IMR-90 (cell line): ENCODE results near the gene BST1. TPM values are rescaled to one million over a fixed set of nuclear protein-coding genes. Genes with fewer than 3 reads are reported as not detected.

Source experiments
- ATAC-seq: fragments of 200-7000 bp; cut with Tn5 transposase; 2 replicates; pipeline ENCODE4 v1.9.1; 2020; ENCODE audit warnings: low read depth, mild to moderate bottlenecking, moderate library complexity
- BruUV-seq: library from RNA; stranded (reverse); fragments of 400-500 nt; replicated peaks from 2 replicates; lab custom pipeline; 2021; lab: Mats Ljungman, UMichigan
- CTCF ChIA-PET: fragments of 300-600 bp; formaldehyde crosslinking; extraction: SDS; loops from one replicate; lab custom pipeline; 2021; ENCODE audit warnings: antibody characterized with exemption; lab: Yijun Ruan, JAX
- POLR2A ChIA-PET: fragments of 300-600 bp; sonication (Branson Sonifier 250); formaldehyde crosslinking; loops from one replicate; lab custom pipeline; 2022; ENCODE audit warnings: antibody characterized with exemption; ENCODE audit not compliant: unreplicated experiment; lab: Charles Lee
- DNase-seq: peaks from one replicate; pipeline ENCODE4 v3.0.0; 2013
- H2AFZ ChIP-seq: replicated peaks from 2 replicates; pipeline ENCODE3; 2013; ENCODE audit warnings: low read length, mild to moderate bottlenecking; ENCODE audit not compliant: poor library complexity
- H2AK5ac ChIP-seq: 2 replicates; pipeline ENCODE4 v1.6.1; 2013; ENCODE audit warnings: low read depth, low read length, inconsistent platforms
- H2AK9ac ChIP-seq: replicated peaks from 2 replicates; pipeline ENCODE3; 2013; ENCODE audit warnings: mild to moderate bottlenecking, low read depth, low read length, moderate library complexity; ENCODE audit not compliant: poor library complexity
- H2BK120ac ChIP-seq: 2 replicates; pipeline ENCODE4 v1.6.1; 2013; ENCODE audit warnings: low read depth, low read length, inconsistent platforms
- H2BK15ac ChIP-seq: 3 replicates; pipeline ENCODE4 v1.6.1; 2013; ENCODE audit warnings: low read depth, low read length, inconsistent platforms
- H2BK20ac ChIP-seq: 2 replicates; pipeline ENCODE4 v1.6.1; 2013; ENCODE audit warnings: low read depth, mild to moderate bottlenecking, inconsistent platforms, low read length, moderate library complexity
- H2BK5ac ChIP-seq: 2 replicates; pipeline ENCODE4 v1.6.1; 2013; ENCODE audit warnings: mild to moderate bottlenecking, low read depth, low read length, inconsistent platforms; ENCODE audit not compliant: poor library complexity, severe bottlenecking
- H3K14ac ChIP-seq: replicated peaks from 2 replicates; pipeline ENCODE4 v1.6.1; 2013; ENCODE audit warnings: low read depth, low read length, inconsistent platforms
- H3K18ac ChIP-seq: 2 replicates; pipeline ENCODE4 v1.6.1; 2013; ENCODE audit warnings: low read depth, low read length, control low read depth
- H3K23ac ChIP-seq: 2 replicates; pipeline ENCODE4 v1.6.1; 2013; ENCODE audit warnings: low read depth, low read length, inconsistent platforms
- H3K27ac ChIP-seq: 2 replicates; pipeline ENCODE4 v1.5.1; 2013; ENCODE audit warnings: mild to moderate bottlenecking, control low read depth, low read length; ENCODE audit not compliant: insufficient read depth
- H3K27me3 ChIP-seq: 2 replicates; pipeline ENCODE4 v1.6.1; 2013; ENCODE audit warnings: low read length; ENCODE audit not compliant: control insufficient read depth, insufficient read depth
- H3K36me3 ChIP-seq: 2 replicates; pipeline ENCODE4 v1.6.1; 2013; ENCODE audit warnings: low read length, mixed read lengths; ENCODE audit not compliant: control insufficient read depth, insufficient read depth
- H3K4ac ChIP-seq: 2 replicates; pipeline ENCODE4 v1.6.1; 2013; ENCODE audit warnings: low read depth, low read length, inconsistent platforms
- H3K4me1 ChIP-seq: 2 replicates; pipeline ENCODE4 v1.6.1; 2013; ENCODE audit warnings: low read length, mixed read lengths; ENCODE audit not compliant: control insufficient read depth, insufficient read depth
- H3K4me2 ChIP-seq: 2 replicates; pipeline ENCODE4 v1.6.1; 2013; ENCODE audit warnings: low read depth, mild to moderate bottlenecking, control low read depth, low read length, moderate library complexity
- H3K4me3 ChIP-seq: 2 replicates; pipeline ENCODE4 v1.5.1; 2013; ENCODE audit warnings: low read depth, mild to moderate bottlenecking, control low read depth, low read length, moderate library complexity; ENCODE audit not compliant: insufficient read depth
- H3K56ac ChIP-seq: 2 replicates; pipeline ENCODE4 v1.6.1; 2013; ENCODE audit warnings: low read length, inconsistent platforms; ENCODE audit not compliant: insufficient read depth; ENCODE audit errors: extremely low read depth
- H3K79me1 ChIP-seq, 2 experiments: 2 replicates each; pipeline ENCODE4 v1.6.1; 2013; ENCODE audit warnings: low read length in 2 of 2, inconsistent platforms in 1 of 2, low read depth in 1 of 2
- H3K9ac ChIP-seq: 2 replicates; pipeline ENCODE4 v1.6.1; 2013; ENCODE audit warnings: low read depth, low read length, control low read depth
- H3K9me1 ChIP-seq: 2 replicates; pipeline ENCODE4 v1.6.1; 2013; ENCODE audit warnings: low read length, inconsistent platforms; ENCODE audit not compliant: insufficient read depth
- H3K9me3 ChIP-seq: 2 replicates; pipeline ENCODE4 v1.6.1; 2013; ENCODE audit warnings: low read length; ENCODE audit not compliant: control insufficient read depth, insufficient read depth
- H4K20me1 ChIP-seq: 2 replicates; pipeline ENCODE4 v1.6.1; 2013; ENCODE audit warnings: low read length, inconsistent platforms; ENCODE audit not compliant: insufficient read depth
- H4K5ac ChIP-seq: 2 replicates; pipeline ENCODE4 v1.6.1; 2013; ENCODE audit warnings: mild to moderate bottlenecking, low read depth, low read length, control low read depth
- H4K8ac ChIP-seq, 2 experiments: 2 replicates each; pipeline ENCODE4 v1.6.1; 2013; ENCODE audit warnings: low read depth in 2 of 2, low read length in 2 of 2, control low read depth in 1 of 2, inconsistent platforms in 1 of 2
- H4K91ac ChIP-seq: 2 replicates; pipeline ENCODE4 v1.6.1; 2013; ENCODE audit warnings: low read depth, low read length, inconsistent platforms; ENCODE audit not compliant: insufficient read depth
- BHLHE40 ChIP-seq: fragments of 150-350 bp; IDR thresholded peaks from 2 replicates; pipeline ENCODE4 v1.6.1; 2016; ENCODE audit warnings: mild to moderate bottlenecking, low read depth, low read length
- CEBPB ChIP-seq: IDR thresholded peaks from 2 replicates; pipeline ENCODE4 v1.6.1; 2012; ENCODE audit warnings: low read depth, low read length, improper control_type of control experiment
- CHD1 ChIP-seq: IDR thresholded peaks from 2 replicates; pipeline ENCODE4 v1.6.1; 2012; ENCODE audit warnings: low read depth, low read length, improper control_type of control experiment
- CTCF ChIP-seq: conservative IDR thresholded peaks from 2 replicates; pipeline ENCODE4 v1.5.1; 2012; ENCODE audit warnings: mild to moderate bottlenecking, low read depth, low read length, improper control_type of control experiment
- ELK1 ChIP-seq: fragments of 150-350 bp; IDR thresholded peaks from 2 replicates; pipeline ENCODE4 v1.6.1; 2016; ENCODE audit warnings: low read depth, mild to moderate bottlenecking, low read length, moderate library complexity, borderline replicate concordance
- FOS ChIP-seq: fragments of 150-350 bp; IDR thresholded peaks from 2 replicates; pipeline ENCODE4 v1.6.1; 2016; ENCODE audit warnings: low read depth, low read length
- MAFK ChIP-seq: IDR thresholded peaks from 2 replicates; pipeline ENCODE4 v1.6.1; 2012; ENCODE audit warnings: low read depth, low read length, improper control_type of control experiment
- MAZ ChIP-seq: IDR thresholded peaks from 2 replicates; pipeline ENCODE4 v1.6.1; 2012; ENCODE audit warnings: low read depth, mild to moderate bottlenecking, low read length, improper control_type of control experiment, moderate library complexity, borderline replicate concordance
- POLR2A ChIP-seq: IDR thresholded peaks from 2 replicates; pipeline ENCODE4 v1.6.1; 2012; ENCODE audit warnings: mild to moderate bottlenecking, low read depth, low read length
- RAD21 ChIP-seq: IDR thresholded peaks from 2 replicates; pipeline ENCODE4 v1.6.1; 2012; ENCODE audit warnings: low read length, improper control_type of control experiment
- RCOR1 ChIP-seq: IDR thresholded peaks from 2 replicates; pipeline ENCODE4 v1.6.1; 2012; ENCODE audit warnings: mild to moderate bottlenecking, low read length, improper control_type of control experiment; ENCODE audit not compliant: insufficient replicate concordance
- RFX5 ChIP-seq: IDR thresholded peaks from 2 replicates; pipeline ENCODE4 v1.8.0; 2012; ENCODE audit warnings: low read depth, mild to moderate bottlenecking, low read length, moderate library complexity
- USF2 ChIP-seq: fragments of 150-350 bp; IDR thresholded peaks from 2 replicates; pipeline ENCODE4 v1.6.1; 2017; ENCODE audit warnings: mild to moderate bottlenecking, antibody characterized with exemption, low read length, low read depth
- WGBS, 2 experiments: methylation state at CpG; one replicate each; pipeline versions ENCODE4 v1.1.5 to v1.1.7; 2013; ENCODE audit warnings: missing lambda C conversion rate in 2 of 2; ENCODE audit not compliant: insufficient read length in 1 of 2; ENCODE audit errors: extremely low coverage in 2 of 2; 5-methylcytosine and 5-hydroxymethylcytosine counted together
- dilution Hi-C: fragments of 300-500 bp; cut with HindIII; formaldehyde crosslinking; loops from one replicate; pipeline ENCODE4 v1.14.3; 2018; ENCODE audit warnings: low sequenced_read_pairs; ENCODE audit not compliant: unreplicated experiment
- in situ Hi-C: fragments of 300-500 bp; cut with MboI; formaldehyde crosslinking; loops from 3 replicates; pipeline ENCODE4 v1.14.3; 2019; ENCODE audit warnings: low sequenced_read_pairs, inconsistent platforms, mixed read lengths
- intact Hi-C: fragments of 100-400 bp; cut with micrococcal nuclease; formaldehyde crosslinking; loops from 2 replicates; pipeline ENCODE4 v1.10.0; 2022
- polyA plus RNA-seq, 3 experiments: library from polyadenylated mRNA; depleted of rRNA; stranded (reverse); fragments of >200 nt; gene quantifications; 2 replicates each; pipeline ENCODE4 v1.2.3, GENCODE V29; 2012; ENCODE audit warnings: low replicate concordance in 1 of 3
- total RNA-seq: library from RNA; depleted of rRNA; stranded (reverse); fragments of >200 nt; gene quantifications from 2 replicates; pipeline ENCODE4 v1.2.3, GENCODE V29; 2012

Gene BST1
- total and polyA plus RNA-seq, 2 of the 4 experiments (the other 2 are of a cell fraction), result 6.6 to 11.1 TPM

GRCh38 chr4:15674046-15674445, 28.8 kb upstream of the BST1 start:
- WGBS, 2 experiments, result no CpG with 5 or more reads among the region's 2 CpGs
- no peak overlapping the region for H3K4me2 ChIP-seq
- no peaks in the 10 kb centered on the region for H3K27me3 ChIP-seq
- no peak overlapping the region for H2AK5ac ChIP-seq
- H2BK20ac ChIP-seq, result no peak overlapping the region
- no peak overlapping the region for H3K23ac ChIP-seq
- dilution Hi-C loops (no loop called here), in situ Hi-C loops (no loop called here), intact Hi-C loops (no loop called here)
- H3K4me3 ChIP-seq, result no peak overlapping the region
- no peak overlapping the region for H3K4ac ChIP-seq
- DNase-seq (no peak), ATAC-seq (no peak)
- H2BK120ac ChIP-seq, result no peak overlapping the region
- H4K20me1 ChIP-seq, result no peaks in the 10 kb centered on the region
- peaks cover 7% of the 10 kb centered on the region for H3K9me1 ChIP-seq
- peaks cover 6% of the 10 kb centered on the region for H3K4me1 ChIP-seq
- H2BK5ac ChIP-seq, result no peak overlapping the region
- TF ChIP-seq CTCF (no peak), ELK1 (no peak), FOS (no peak), USF2 (no peak), MAFK (no peak), CHD1 (no peak), MAZ (no peak), CEBPB (no peak), RCOR1 (no peak), RAD21 (no peak), RFX5 (no peak), BHLHE40 (no peak), POLR2A (no peak)
- peaks cover 10 to 33% of the 10 kb centered on the region in 2 experiments for H3K79me1 ChIP-seq
- H2BK15ac ChIP-seq, result no peak overlapping the region
- no peak overlapping the region for H4K8ac ChIP-seq
- H3K9me3 ChIP-seq, result no peaks in the 10 kb centered on the region
- no TSS peak for BruUV-seq
- no peak overlapping the region for H2AFZ ChIP-seq
- H3K18ac ChIP-seq, result no peak overlapping the region
- no peak overlapping the region for H3K56ac ChIP-seq
- 0 out of 2 replicates have a peak, but pooled peaks cover 2% of the 10 kb centered on the region for H3K36me3 ChIP-seq
- ChIA-PET CTCF (no interaction called here), POLR2A (no interaction called here)
- no peak overlapping the region for H2AK9ac ChIP-seq
- H4K5ac ChIP-seq, result no peak overlapping the region
- H3K14ac ChIP-seq, result no peak overlapping the region
- no peak overlapping the region for H3K27ac ChIP-seq
- no peak overlapping the region for H4K91ac ChIP-seq
- no peak overlapping the region for H3K9ac ChIP-seq
